Transverse colon (tissue), 4 donors: ENCODE data around the gene CHIA. TPM values are rescaled to one million over a fixed set of nuclear protein-coding genes. Genes with fewer than 3 reads are reported as not detected.
A peak's percentile ranks its signal among the peaks of the same experiment; 100 is the strongest.
"Not testable (repeated sequence)": the region's sequence is repeated elsewhere in the genome, so short reads cannot be mapped to it uniquely, and the experiment has no call there.

ENCODE experiments used
- DNase-seq: peaks from one replicate; pipeline ENCODE4 v3.0.0-alpha.2; 2019
- H3K27ac ChIP-seq, 4 donors: fragments of 200-600 bp; sonication (generic); 2 replicates each; pipeline ENCODE4 v1.5.1; 2016 to 2018; ENCODE audit warnings: inconsistent platforms in 4 of 4
- H3K27me3 ChIP-seq: fragments of 200-600 bp; sonication (generic); 2 replicates; pipeline ENCODE4 v1.5.1; 2017; ENCODE audit warnings: inconsistent platforms
- H3K36me3 ChIP-seq, 4 donors: fragments of 200-600 bp; sonication (generic); 2 replicates each; pipeline ENCODE4 v1.5.1; 2017 to 2019; ENCODE audit warnings: inconsistent platforms in 4 of 4
- H3K4me1 ChIP-seq, 4 donors: fragments of 200-600 bp; sonication (generic); 2 replicates each; pipeline ENCODE4 v1.5.1; 2017 to 2020; ENCODE audit warnings: inconsistent platforms in 4 of 4
- H3K4me3 ChIP-seq, 4 donors: fragments of 200-600 bp; sonication (generic); 1 replicate in 1 of 4; 2 replicates in 3 of 4; pipeline versions ENCODE4 v1.5.1 to v1.6.1; 2017 to 2019; ENCODE audit warnings: inconsistent platforms in 4 of 4
- H3K9me3 ChIP-seq, 2 donors: fragments of 200-600 bp; sonication (generic); 2 replicates each; pipeline ENCODE4 v1.5.1; 2017 to 2019; ENCODE audit warnings: inconsistent platforms in 2 of 2
- EP300 ChIP-seq: sonication (generic); formaldehyde crosslinking; IDR thresholded peaks from one replicate; pipeline ENCODE4 v1.6.1; 2017; ENCODE audit warnings: antibody characterized with exemption, low read depth
- POLR2A ChIP-seq: fragments of 450-650 bp; IDR thresholded peaks from one replicate; pipeline ENCODE4 v1.6.1; 2016; ENCODE audit warnings: antibody characterized with exemption, mild to moderate bottlenecking, moderate library complexity
- POLR2AphosphoS5 ChIP-seq, 3 donors: sonication (generic); formaldehyde crosslinking; IDR thresholded peaks; one replicate each; pipeline ENCODE4 v1.6.1; 2016; ENCODE audit warnings: antibody characterized with exemption in 3 of 3
- WGBS, 2 donors: methylation state at CpG; one replicate each; pipeline ENCODE4 v1.1.5; 2018; ENCODE audit warnings: low coverage in 1 of 2; 5-methylcytosine and 5-hydroxymethylcytosine counted together
- in situ Hi-C, 4 donors: fragments of 200-750 bp; cut with MboI; loops; one replicate each; pipeline versions ENCODE4 v1.15.0 to v1.15.1; 2017; ENCODE audit warnings: low sequenced_read_pairs in 3 of 4, low pct_ligation_motif_present in 1 of 4, low pct_unique_long_range_greater_than_20kb in 1 of 4
- intact Hi-C: fragments of 100-400 bp; cut with DNase I; formaldehyde crosslinking; loops from one replicate; pipeline ENCODE4 v1.15.1; 2023; ENCODE audit warnings: low total_unique reads
- total RNA-seq, 4 donors: library from RNA; depleted of rRNA; stranded (reverse); fragments of >200 nt; gene quantifications; one replicate each; pipeline ENCODE4 v1.1.0, GENCODE V29; 2016
- TF ChIP-seq, protein P1 (sequence below), 5 experiments: fragments of 200-600 bp in 3 of 5; fragments of 450-650 bp in 2 of 5; sonication (generic) in 3 of 5; IDR thresholded peaks; 1 replicate in 2 of 5; 2 replicates in 3 of 5; pipeline ENCODE4 v1.5.1; 2016 to 2017; ENCODE audit warnings: antibody characterized with exemption in 5 of 5, inconsistent platforms in 3 of 5, mild to moderate bottlenecking in 2 of 5, moderate library complexity in 1 of 5

CHIA gene
- total RNA-seq, 4 donors from 2014 or later = not detected

DNA sequence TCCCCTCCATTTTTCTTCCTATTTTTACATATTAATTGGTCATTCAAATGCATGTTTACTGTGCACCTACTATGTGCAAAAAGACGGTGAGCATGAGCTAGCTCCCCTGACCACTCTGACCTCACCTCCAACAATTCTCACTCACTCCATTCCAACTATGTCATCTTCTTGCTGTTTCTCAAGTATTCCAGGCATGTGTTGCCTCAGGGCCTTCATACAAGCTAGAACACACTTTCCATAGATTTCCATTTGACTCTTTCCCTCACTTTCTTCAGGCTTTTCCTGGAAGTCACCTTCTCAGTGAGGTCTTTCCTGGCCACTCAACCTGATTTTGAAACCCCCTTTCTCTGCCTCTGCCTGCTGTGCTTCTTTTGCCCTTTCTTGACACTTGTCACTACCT, 32.6 kb downstream of the CHIA start:
- H3K4me3 ChIP-seq = no peak overlapping the region
- H3K27ac ChIP-seq = no peak overlapping the region
- TF ChIP-seq POLR2A = no peak
- TF ChIP-seq, protein P1, sequence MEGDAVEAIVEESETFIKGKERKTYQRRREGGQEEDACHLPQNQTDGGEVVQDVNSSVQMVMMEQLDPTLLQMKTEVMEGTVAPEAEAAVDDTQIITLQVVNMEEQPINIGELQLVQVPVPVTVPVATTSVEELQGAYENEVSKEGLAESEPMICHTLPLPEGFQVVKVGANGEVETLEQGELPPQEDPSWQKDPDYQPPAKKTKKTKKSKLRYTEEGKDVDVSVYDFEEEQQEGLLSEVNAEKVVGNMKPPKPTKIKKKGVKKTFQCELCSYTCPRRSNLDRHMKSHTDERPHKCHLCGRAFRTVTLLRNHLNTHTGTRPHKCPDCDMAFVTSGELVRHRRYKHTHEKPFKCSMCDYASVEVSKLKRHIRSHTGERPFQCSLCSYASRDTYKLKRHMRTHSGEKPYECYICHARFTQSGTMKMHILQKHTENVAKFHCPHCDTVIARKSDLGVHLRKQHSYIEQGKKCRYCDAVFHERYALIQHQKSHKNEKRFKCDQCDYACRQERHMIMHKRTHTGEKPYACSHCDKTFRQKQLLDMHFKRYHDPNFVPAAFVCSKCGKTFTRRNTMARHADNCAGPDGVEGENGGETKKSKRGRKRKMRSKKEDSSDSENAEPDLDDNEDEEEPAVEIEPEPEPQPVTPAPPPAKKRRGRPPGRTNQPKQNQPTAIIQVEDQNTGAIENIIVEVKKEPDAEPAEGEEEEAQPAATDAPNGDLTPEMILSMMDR (IDR thresholded peaks at IDR 0.05) = no peak
- no peak for TF ChIP-seq EP300
- in situ Hi-C loops (no loop called here), intact Hi-C loops (no loop called here)
- H3K36me3 ChIP-seq = no peaks in the 10 kb centered on the region
- peaks cover 2 to 6% of the 10 kb centered on the region in 2 donors for H3K9me3 ChIP-seq
- WGBS, 2 donors = 56 to 85% methylated on average over 1 of the region's 1 CpG
- no peaks in the 10 kb centered on the region for H3K4me1 ChIP-seq
- no peak for DNase-seq
- no peaks in the 10 kb centered on the region for H3K27me3 ChIP-seq

DNA sequence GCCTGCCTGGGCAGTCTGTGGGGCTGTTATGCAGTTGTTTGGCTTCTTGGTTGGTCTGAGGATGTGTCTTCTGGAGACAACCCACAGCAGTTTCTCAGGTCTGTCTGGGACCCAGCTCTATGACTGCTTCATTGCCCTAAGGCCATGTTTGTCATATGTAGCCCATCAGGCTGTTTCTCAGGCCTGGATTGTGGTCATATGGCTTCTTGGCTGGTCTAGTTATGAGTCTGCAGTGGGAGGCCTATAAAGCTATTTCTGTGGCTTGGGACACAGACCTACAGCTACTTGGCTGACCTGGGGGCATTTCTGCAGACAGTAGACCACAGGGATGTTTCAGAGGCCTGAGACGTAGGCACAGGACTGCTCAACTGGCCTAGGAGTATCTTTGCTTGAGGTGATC, 41.5 kb downstream of the CHIA start:
- 56% methylated on average over 1 of the region's 1 CpG; no CpG with 5 or more reads in 1 of the 2 donors for WGBS, 2 donors
- in situ Hi-C loops (no loop called here), intact Hi-C loops (no loop called here)
- no peak for DNase-seq
- H3K9me3 ChIP-seq = peaks cover 2 to 12% of the 10 kb centered on the region in 2 donors
- no peaks in the 10 kb centered on the region for H3K27me3 ChIP-seq
- no peak overlapping the region for H3K27ac ChIP-seq
- H3K36me3 ChIP-seq = no peaks in the 10 kb centered on the region
- no peak overlapping the region for H3K4me3 ChIP-seq
- H3K4me1 ChIP-seq = no peaks in the 10 kb centered on the region
- no peak for TF ChIP-seq POLR2A
- no peak for TF ChIP-seq POLR2AphosphoS5 (IDR thresholded peaks at IDR 0.05)
- TF ChIP-seq, protein P1 (IDR thresholded peaks at IDR 0.05) = no peak
- TF ChIP-seq EP300 = no peak

DNA sequence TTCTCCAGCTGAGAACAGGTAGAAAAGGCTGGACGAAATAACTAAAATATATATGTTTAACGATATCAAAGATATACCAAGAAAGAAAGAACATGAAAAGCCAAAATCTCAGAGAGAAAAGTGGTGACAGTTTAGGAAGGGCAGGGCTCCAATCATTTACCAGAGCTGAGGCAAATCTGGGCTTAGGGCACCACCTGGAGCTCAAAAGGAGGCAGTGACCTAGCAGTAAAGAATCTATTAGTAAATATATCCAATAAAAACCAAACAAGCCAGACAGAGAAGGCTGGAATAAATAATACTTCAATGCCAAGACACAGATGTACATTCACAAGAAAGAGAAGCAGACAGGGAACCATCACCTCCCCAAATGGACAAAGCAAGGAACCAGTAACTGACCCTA, 43.5 kb downstream of the CHIA start:
- TF ChIP-seq POLR2AphosphoS5 (IDR thresholded peaks at IDR 0.05) (no peak), POLR2A (no peak), EP300 (no peak)
- TF ChIP-seq, protein P1 (IDR thresholded peaks at IDR 0.05) = peak; percentile 12 to 32 (median 29)
- Histone ChIP-seq H3K27me3 (no peaks in the 10 kb centered on the region), H3K36me3 (no peaks in the 10 kb centered on the region), H3K4me3 (no peak overlapping the region), H3K27ac (no peak overlapping the region), H3K4me1 (no peaks in the 10 kb centered on the region), H3K9me3 (no peaks in the 10 kb centered on the region)
- intact Hi-C loops = no loop called here
- in situ Hi-C loops = no loop called here
- 52 to 62% methylated on average over 2 of the region's 2 CpGs for WGBS, 2 donors
- DNase-seq = no peak

DNA sequence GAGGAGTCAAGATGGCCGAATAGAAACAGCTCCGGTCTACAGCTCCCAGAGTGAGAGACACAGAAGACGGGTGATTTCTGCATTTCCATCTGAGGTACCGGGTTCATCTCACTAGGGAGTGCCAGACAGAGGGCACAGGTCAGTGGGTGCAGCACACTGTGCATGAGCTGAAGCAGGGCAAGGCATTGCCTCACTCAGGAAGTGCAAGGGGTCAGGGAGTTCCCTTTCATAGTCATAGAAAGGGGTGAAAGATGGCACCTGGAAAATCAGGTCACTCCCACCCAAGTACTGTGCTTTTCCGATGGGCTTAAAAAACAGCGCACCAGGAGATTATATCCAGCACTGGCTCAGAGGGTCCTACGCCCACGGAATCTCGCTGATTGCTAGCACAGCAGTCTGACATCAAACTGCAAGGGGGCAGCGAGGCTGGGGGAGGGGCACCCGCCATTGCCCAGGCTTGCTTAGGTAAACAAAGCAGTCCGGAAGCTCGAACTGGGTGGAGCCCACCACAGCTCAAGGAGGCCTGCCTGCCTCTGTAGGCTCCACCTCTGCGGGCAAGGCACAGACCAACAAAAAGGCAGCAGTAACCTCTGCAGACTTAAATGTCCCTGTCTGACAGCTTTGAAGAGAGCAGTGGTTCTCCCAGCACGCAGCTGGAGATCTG, 44.7 kb downstream of the CHIA start:
- H3K36me3 ChIP-seq, H3K4me1 ChIP-seq, DNase-seq, in situ Hi-C loops, H3K9me3 ChIP-seq, intact Hi-C loops, H3K27ac ChIP-seq, H3K4me3 ChIP-seq, H3K27me3 ChIP-seq: not testable (repeated sequence)
- WGBS, 2 donors = 80 to 82% methylated on average over 3 to 14 of the region's 15 CpGs

DNA sequence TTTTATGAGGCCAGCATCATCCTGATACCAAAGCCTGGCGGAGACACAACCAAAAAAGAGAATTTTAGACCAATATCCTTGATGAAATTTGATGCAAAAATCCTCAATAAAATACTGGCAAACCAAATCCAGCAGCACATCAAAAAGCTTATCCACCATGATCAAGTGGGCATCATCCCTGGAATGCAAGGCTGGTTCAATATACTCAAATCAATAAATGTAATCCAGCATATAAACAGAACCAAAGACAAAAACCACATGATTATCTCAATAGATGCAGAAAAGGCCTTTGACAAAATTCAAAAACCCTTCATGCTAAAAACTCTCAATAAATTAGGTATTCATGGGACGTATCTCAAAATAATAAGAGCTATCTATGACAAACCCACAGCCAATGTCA, 48.2 kb downstream of the CHIA start:
- H3K4me1 ChIP-seq, DNase-seq, H3K27me3 ChIP-seq, in situ Hi-C loops, H3K9me3 ChIP-seq, H3K36me3 ChIP-seq, H3K27ac ChIP-seq, H3K4me3 ChIP-seq, intact Hi-C loops: not testable (repeated sequence)
- WGBS, 2 donors = 81 to 83% methylated on average over 1 to 2 of the region's 2 CpGs
